ENCODE data around the gene NFE2L1. TPM values are rescaled to one million over a fixed set of nuclear protein-coding genes. Genes with fewer than 3 reads are reported as not detected.

The NFE2L1 gene
- total and polyA plus RNA-seq, 8 donors: 92.1 to 173 (median 115) TPM

GRCh38 chr17:48110761-48111160, 62.6 kb downstream of the NFE2L1 start:
- peaks cover 9 to 71% of the 10 kb centered on the region in 2 donors for H3K4me1 ChIP-seq
- no peaks in the 10 kb centered on the region for H3K9me3 ChIP-seq
- no peak overlapping the region for H3K4me3 ChIP-seq
- peak overlapping the region in 1 of 2 donors; percentile 33 for H3K27ac ChIP-seq
- intact Hi-C loops (cut with DNase I): no loop called here
- peaks cover 0 to 28% of the 10 kb centered on the region in 2 donors for H3K36me3 ChIP-seq
- TF ChIP-seq, protein P1, sequence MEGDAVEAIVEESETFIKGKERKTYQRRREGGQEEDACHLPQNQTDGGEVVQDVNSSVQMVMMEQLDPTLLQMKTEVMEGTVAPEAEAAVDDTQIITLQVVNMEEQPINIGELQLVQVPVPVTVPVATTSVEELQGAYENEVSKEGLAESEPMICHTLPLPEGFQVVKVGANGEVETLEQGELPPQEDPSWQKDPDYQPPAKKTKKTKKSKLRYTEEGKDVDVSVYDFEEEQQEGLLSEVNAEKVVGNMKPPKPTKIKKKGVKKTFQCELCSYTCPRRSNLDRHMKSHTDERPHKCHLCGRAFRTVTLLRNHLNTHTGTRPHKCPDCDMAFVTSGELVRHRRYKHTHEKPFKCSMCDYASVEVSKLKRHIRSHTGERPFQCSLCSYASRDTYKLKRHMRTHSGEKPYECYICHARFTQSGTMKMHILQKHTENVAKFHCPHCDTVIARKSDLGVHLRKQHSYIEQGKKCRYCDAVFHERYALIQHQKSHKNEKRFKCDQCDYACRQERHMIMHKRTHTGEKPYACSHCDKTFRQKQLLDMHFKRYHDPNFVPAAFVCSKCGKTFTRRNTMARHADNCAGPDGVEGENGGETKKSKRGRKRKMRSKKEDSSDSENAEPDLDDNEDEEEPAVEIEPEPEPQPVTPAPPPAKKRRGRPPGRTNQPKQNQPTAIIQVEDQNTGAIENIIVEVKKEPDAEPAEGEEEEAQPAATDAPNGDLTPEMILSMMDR (IDR thresholded peaks at IDR 0.05): no peak
- H3K27me3 ChIP-seq: no peaks in the 10 kb centered on the region
- ATAC-seq: no peak
- DNase-seq: no peak

Small RNA genes lying within 50 kb of the gene (microRNA-seq; reads per million reads assigned to microRNA genes)
- gene MIR152: 277 to 718 reads per million in 2 donors

Other genes starting within 250 kb of the NFE2L1 start
- gene OSBPL7, start 226.6 kb upstream of the NFE2L1 start, total RNA-seq: 10 to 100 TPM; 20.3 to 36.4 TPM
- gene OSBPL7, start 226.6 kb upstream of the NFE2L1 start, polyA plus RNA-seq (ENCODE audit: insufficient read length in 6 of 6): 10 to 100 TPM; 14.3 to 21.4 (median 17.6) TPM
- 10 to 100 TPM; 26.2 to 27.3 TPM for gene MRPL10, start 216.8 kb upstream of the NFE2L1 start, total RNA-seq
- gene MRPL10, start 216.8 kb upstream of the NFE2L1 start, polyA plus RNA-seq (ENCODE audit: insufficient read length in 6 of 6): 10 to 100 TPM; 46.6 to 55.7 (median 51.2) TPM
- gene LRRC46, start 216.7 kb upstream of the NFE2L1 start, total RNA-seq: 1 to 10 TPM in 1 of 2 donors, under 1 TPM in 1; 0.44 to 6.7 TPM
- 10 to 100 TPM in 3 of 6 donors, 1 to 10 TPM in 3; 2.4 to 16.5 (median 9.9) TPM for gene LRRC46, start 216.7 kb upstream of the NFE2L1 start, polyA plus RNA-seq (ENCODE audit: insufficient read length in 6 of 6)
- 10 to 100 TPM; 26.4 to 33.1 TPM for gene SCRN2, start 207.1 kb upstream of the NFE2L1 start, total RNA-seq
- gene SCRN2, start 207.1 kb upstream of the NFE2L1 start, polyA plus RNA-seq (ENCODE audit: insufficient read length in 6 of 6): 10 to 100 TPM; 36.5 to 47.7 (median 43.4) TPM
- gene SP6, start 197.2 kb upstream of the NFE2L1 start, total RNA-seq: 1 to 10 TPM in 1 of 2 donors, under 1 TPM in 1; 0.79 to 1.5 TPM
- 1 to 10 TPM; 4.1 to 6.7 (median 4.9) TPM for gene SP6, start 197.2 kb upstream of the NFE2L1 start, polyA plus RNA-seq (ENCODE audit: insufficient read length in 6 of 6)
- gene SP2, start 152.1 kb upstream of the NFE2L1 start, total RNA-seq: 10 to 100 TPM; 14.2 to 15.2 TPM
- 10 to 100 TPM; 21.2 to 23.0 (median 22.2) TPM for gene SP2, start 152.1 kb upstream of the NFE2L1 start, polyA plus RNA-seq (ENCODE audit: insufficient read length in 6 of 6)
- 10 to 100 TPM; 36.4 to 40.0 TPM for gene PNPO, start 106.8 kb upstream of the NFE2L1 start, total RNA-seq
- gene PNPO, start 106.8 kb upstream of the NFE2L1 start, polyA plus RNA-seq (ENCODE audit: insufficient read length in 6 of 6): 10 to 100 TPM; 10.7 to 14.4 (median 11.9) TPM
- 10 to 100 TPM; 39.1 to 56.2 TPM for gene PRR15L, start 90.5 kb upstream of the NFE2L1 start, total RNA-seq
- gene PRR15L, start 90.5 kb upstream of the NFE2L1 start, polyA plus RNA-seq (ENCODE audit: insufficient read length in 6 of 6): 10 to 100 TPM; 28.2 to 43.3 (median 40.0) TPM
- gene CDK5RAP3, start 77.2 kb upstream of the NFE2L1 start, total RNA-seq: 100 to 1,000 TPM; 144 to 149 TPM
- gene CDK5RAP3, start 77.2 kb upstream of the NFE2L1 start, polyA plus RNA-seq (ENCODE audit: insufficient read length in 6 of 6): 100 to 1,000 TPM; 136 to 182 (median 166) TPM
- gene COPZ2, start 10.6 kb upstream of the NFE2L1 start, total RNA-seq: 10 to 100 TPM; 25.9 to 48.6 TPM
- gene COPZ2, start 10.6 kb upstream of the NFE2L1 start, polyA plus RNA-seq (ENCODE audit: insufficient read length in 6 of 6): 10 to 100 TPM; 18.8 to 32.0 (median 23.3) TPM
- gene CBX1, start 53.1 kb downstream of the NFE2L1 start, total RNA-seq: 10 to 100 TPM; 43.0 to 53.8 TPM
- 100 to 1,000 TPM; 161 to 213 (median 169) TPM for gene CBX1, start 53.1 kb downstream of the NFE2L1 start, polyA plus RNA-seq (ENCODE audit: insufficient read length in 6 of 6)
- 10 to 100 TPM; 21.5 to 32.4 TPM for gene SNX11, start 59.4 kb downstream of the NFE2L1 start, total RNA-seq
- 10 to 100 TPM; 12.2 to 16.5 (median 13.2) TPM for gene SNX11, start 59.4 kb downstream of the NFE2L1 start, polyA plus RNA-seq (ENCODE audit: insufficient read length in 6 of 6)

Measured in left lung (tissue), 10 donors.